GM19099 (cell line): Measurements from ENCODE around the gene PLIN4.

ENCODE experiments used
- POLR2A ChIP-seq: IDR thresholded peaks from 3 replicates; pipeline ENCODE4 v1.6.1; 2011; ENCODE audit warnings: low read depth; ENCODE audit not compliant: insufficient read length; ENCODE audit errors: extremely low read depth

PLIN4 gene

GRCh38 chr19:4537953-4538600, 19.8 kb upstream of the PLIN4 start:
- TF ChIP-seq POLR2A, result no peak

GRCh38 chr19:4536798-4537197, 18.5 kb upstream of the PLIN4 start:
- no peak for TF ChIP-seq POLR2A

GRCh38 chr19:4534836-4535658, 16.8 kb upstream of the PLIN4 start, which contains the start of gene PLIN5:
Gene PLIN5, minus strand, starts transcription at chr19:4535224. Its CDS starts 1,150 bp downstream, at chr19:4534074.
- TF ChIP-seq POLR2A, result no peak

- TF ChIP-seq POLR2A, result no peak
Observed at GRCh38 chr19:4533835-4534424, 15.6 kb upstream of the PLIN4 start.

GRCh38 chr19:4533334-4533733, 15.0 kb upstream of the PLIN4 start:
- TF ChIP-seq POLR2A, result no peak

- TF ChIP-seq POLR2A, result no peak
Observed at GRCh38 chr19:4531562-4532165, 13.4 kb upstream of the PLIN4 start.

GRCh38 chr19:4529924-4530522, 11.7 kb upstream of the PLIN4 start:
- TF ChIP-seq POLR2A, result no peak

- no peak for TF ChIP-seq POLR2A
Observed at GRCh38 chr19:4528843-4529242, 10.6 kb upstream of the PLIN4 start.

- TF ChIP-seq POLR2A, result no peak
Observed at GRCh38 chr19:4525563-4526002, 7.3 kb upstream of the PLIN4 start.

GRCh38 chr19:4524808-4525562, 6.7 kb upstream of the PLIN4 start:
- TF ChIP-seq POLR2A, result no peak

- TF ChIP-seq POLR2A, result no peak
Observed at GRCh38 chr19:4523306-4524110, 5.2 kb upstream of the PLIN4 start.

- TF ChIP-seq POLR2A, result no peak
Observed at GRCh38 chr19:4522291-4523002, 4.2 kb upstream of the PLIN4 start.

- TF ChIP-seq POLR2A, result no peak
Observed at GRCh38 chr19:4521888-4522242, 3.6 kb upstream of the PLIN4 start.

GRCh38 chr19:4521170-4521887, 3.0 kb upstream of the PLIN4 start:
- no peak for TF ChIP-seq POLR2A
